GM21526 (cell line): ENCODE data around the gene RGS10.

Experiments
- ATAC-seq: cut with Tn5 transposase; IDR thresholded peaks from one replicate; pipeline ENCODE4 v1.9.1; 2021; ENCODE audit warnings: moderate library complexity; ENCODE audit not compliant: unreplicated experiment, low FRiP score

The RGS10 gene

GRCh38 chr10:119453313-119453712, 89.2 kb downstream of the RGS10 start:
- ATAC-seq, result no peak

- ATAC-seq, result no peak
These were observed 90.1 kb downstream of the RGS10 start for GRCh38 chr10:119452396-119452795.

DNA sequence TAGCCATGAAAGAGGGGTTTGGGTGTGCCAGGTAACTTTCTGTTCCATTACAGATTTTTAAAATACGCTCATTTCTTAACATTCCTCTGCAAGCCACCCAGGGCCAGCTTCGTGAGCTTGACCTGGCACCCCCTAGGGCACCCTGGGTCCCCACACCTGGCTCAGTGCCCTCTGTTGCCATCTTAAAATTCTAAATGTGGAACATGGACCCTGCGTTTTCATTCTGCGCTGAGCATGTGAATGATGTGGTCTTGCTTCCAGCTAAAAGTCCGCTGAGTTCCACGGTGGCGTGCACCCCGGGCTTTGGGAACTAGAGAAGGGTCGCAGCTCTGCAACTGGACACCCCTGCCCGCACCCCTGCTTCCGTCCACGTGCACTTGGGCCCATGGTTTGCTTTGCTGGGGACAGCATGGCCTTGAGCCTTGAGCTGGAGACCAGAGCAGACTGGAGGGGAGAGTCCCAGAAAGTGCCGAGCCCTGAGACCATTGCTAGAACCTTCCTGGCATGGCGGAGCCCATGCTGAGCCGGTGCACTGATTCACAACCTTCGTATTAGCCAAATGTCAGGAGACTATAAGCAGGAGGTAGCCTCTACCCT, 91.1 kb downstream of the RGS10 start:
- no peak for ATAC-seq

- no peak for ATAC-seq
These were observed 91.8 kb downstream of the RGS10 start for GRCh38 chr10:119450606-119451299.
